ENCODE measurements around the gene MICU2.

- TF ChIP-seq POLR2AphosphoS5 (IDR thresholded peaks at IDR 0.05; ENCODE audit: low read depth, low read length) (no peak), CTCF (IDR thresholded peaks at IDR 0.05) (no peak), REST (IDR thresholded peaks at IDR 0.05; ENCODE audit: insufficient read depth in 1 of 2, low read depth in 2 of 2, low read length in 1 of 2) (no peak), TCF7L2 (IDR thresholded peaks at IDR 0.05; ENCODE audit: low read depth, low read length) (no peak)
Measured at GRCh38 chr13:21522130-21522529, 81.8 kb downstream of the MICU2 start.
